Fibroblast of the conjunctiva (primary cell): Measurements from ENCODE around the gene PDS5B.
"Not testable (repeated sequence)": the region's sequence is repeated elsewhere in the genome, so short reads cannot be mapped to it uniquely, and the experiment has no call there.

ENCODE experiments used
- DNase-seq: peaks from one replicate; pipeline ENCODE4 v3.0.0-alpha.2; 2010; ENCODE audit warnings: low read depth

Gene PDS5B

DNA sequence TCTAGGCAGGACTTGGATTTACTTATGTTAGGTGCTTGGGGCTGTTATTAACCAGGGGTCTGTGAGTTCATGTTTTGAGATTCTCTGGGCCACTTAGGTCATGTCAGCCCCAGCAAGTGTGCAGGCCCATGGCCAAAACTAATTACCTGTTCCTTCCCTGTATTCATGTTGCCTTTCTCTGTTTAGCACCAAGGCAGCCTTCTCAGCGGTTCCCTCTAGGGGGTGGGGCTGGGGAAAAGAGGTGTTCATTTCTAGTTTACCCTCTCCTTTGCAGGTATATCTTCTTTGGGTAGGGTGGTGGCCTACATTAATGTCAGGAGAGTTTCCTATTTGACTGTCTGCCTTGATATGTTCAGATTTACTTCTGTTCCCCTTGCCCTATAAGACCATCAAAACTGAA lies 61.7 kb downstream of the PDS5B start:
- DNase-seq = no peak

DNA sequence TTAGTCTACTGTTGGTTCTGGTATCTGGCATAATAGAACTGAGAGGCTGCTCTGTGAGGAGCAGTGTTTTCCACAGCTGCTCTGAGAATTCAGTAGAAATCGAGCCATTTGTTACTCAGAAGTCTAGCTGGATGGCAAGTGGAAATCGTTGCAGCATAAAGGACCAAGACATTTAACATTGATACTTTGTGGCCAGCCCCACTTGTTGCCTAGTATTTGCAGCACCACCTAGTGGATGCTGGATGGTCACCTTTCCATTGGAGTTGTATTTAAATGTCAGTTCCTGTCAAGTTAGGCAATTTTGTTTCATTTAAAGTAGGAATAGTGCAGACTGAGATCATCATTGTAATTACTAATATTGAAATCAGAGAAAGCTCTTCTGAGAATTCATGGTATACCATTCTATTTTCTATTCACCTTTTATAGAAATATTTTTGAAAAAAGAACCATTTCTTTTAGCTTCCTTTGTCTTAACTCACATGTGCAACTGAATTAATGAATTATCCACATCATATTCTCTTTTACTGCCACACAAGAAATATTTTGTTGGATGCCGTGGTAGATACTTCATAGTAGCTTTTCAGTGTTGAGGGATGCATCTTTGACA lies 64.6 kb downstream of the PDS5B start:
- peak; percentile 61 for DNase-seq

DNA sequence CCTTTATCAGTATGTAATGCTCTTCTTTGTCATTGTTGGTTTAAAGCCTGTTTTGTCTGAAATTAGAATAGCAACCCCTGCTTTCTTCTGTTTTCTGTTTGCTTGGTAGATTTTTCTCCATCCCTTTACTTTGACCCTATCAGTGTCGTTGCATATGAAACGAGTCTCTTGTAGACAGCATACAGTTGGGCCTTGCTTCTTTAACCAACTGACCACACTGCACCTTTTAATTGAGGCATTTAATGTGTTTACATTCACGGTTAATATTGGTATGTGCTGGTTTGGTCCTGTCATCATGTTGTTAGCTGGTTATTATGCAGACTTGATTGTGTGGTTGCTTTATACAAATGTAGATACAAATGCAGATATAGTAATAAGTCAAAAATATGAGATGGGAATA lies 71.1 kb downstream of the PDS5B start:
- DNase-seq = no peak

DNA sequence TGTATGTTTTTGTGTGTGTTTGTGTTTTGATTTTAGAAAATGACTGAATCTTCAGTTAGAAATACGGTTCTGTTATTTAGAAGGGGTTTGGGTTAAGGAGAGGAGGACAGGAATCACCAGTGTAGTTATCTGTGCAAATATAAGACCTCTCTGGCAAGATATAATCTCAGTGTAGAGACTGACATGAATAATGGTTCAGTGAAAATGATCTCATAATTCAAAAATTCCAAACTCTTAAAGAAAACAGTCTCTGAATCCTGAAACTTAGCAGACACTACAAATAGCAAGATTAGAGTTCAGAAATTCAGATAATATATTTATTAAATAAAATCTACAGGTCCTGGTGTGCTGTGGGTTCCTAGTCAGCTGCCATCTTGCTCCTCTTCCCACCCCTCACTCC lies 73.5 kb downstream of the PDS5B start:
- no peak for DNase-seq

DNA sequence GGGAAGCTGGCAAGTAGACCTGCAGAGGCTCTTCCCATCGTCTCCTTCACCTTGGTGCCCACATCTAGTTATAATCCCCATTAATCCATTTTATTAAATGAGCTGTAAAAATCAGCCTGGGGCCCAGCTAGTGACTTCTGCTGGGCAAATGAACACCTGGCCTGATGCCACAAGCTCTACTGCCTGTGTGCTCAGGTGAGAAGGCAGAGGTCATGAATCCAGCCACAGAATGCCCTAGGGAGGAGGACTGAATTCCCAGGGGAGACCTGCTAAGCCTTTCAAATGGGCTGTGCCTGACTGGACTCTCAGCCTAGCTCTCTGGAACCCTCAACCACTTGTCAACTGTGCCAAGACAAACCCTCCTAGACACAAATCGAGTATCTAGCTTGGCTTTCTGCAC lies 74.0 kb downstream of the PDS5B start:
- DNase-seq = no peak

DNA sequence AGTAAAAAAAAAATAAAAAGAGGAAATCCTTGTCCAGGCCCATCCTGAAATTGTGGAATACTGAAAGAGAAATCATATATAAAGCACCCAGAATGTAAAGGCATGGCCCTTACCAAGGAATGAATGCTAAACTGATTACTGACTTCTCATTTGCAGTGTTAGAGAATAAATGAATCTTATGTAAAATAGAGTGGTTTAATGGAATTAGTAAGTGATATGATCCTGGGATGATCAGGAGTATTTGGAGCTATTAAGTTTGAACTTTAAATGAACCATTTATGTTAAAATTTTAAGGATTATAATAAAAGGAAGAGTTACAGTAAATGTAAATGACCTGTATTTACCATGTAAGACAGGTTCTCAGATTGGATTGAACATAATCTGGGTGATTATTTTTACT lies 75.4 kb downstream of the PDS5B start:
- no peak for DNase-seq

DNA sequence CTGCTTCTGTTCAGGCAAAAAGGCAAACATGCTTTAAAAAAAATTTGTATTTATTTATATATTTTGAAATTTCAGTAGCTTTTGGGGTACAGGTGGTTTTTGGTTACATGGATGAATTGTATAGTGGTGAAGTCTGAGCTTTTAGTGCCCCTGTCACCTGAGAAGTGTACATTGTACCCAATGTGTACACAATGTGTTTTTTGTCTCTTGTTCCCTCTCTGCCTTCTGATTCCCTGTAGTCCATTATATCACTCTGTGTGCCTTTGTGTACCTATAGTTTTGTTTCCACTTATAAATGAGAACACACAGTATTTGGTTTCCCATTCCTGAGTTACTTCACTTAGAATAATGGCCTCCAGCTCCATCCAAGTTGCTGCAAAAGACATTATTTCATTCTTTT lies 77.4 kb downstream of the PDS5B start:
- no peak for DNase-seq

DNA sequence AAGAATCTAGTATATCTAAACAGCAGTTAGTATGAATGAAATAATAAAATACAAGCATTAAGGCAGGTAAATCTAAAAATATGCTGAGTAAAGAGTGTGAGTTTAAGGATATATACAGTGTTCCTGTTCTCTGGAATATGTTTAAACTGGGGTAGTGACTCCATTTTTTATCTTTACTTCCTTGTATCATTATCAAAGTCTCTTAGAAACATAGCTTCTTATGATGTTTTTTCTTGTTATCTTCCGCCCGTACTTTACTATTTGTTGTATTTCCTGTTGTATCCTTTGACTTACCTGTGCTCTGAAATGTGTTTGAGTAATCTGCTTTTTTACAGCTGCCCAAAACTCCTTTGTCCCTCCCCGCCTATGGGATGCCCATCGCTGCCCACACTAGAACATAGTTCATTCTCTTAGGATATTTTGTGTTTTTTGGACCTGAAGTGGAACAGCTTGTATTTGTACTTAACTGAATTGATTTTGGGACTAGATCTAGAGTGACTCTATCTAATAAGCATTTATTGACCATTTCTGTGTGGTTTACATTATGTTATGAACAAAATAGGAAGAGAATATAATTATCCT lies 80.8 kb downstream of the PDS5B start:
- DNase-seq = no peak

DNA sequence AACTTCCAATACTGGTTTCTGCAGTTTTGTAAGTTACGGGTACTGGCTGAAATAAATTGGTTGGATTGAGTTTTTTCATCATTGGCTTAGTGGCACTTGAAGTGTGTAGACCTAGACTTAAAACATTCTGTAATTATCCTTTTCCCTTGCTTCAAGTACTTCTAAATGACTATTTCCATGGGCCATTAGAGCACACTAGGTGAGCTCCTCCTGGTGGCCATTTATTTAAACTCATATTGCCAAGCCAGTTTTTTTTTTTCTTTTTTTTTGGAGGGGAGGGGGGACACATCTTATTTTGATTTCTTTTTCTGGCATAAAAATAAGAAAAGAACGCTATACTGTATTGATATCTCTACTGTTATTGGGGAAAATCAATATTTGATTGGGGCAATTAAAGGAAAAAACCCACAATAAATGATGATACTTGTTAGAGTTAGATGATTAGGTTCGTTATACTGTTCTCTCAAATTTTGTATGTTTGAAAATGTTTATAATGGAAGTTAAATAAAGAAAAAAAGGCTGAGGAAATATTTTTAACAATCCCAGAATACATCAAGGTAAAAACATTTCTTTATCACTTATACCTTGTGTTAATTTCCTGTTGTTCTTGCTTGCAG lies 82.9 kb downstream of the PDS5B start:
- peak; percentile 47 for DNase-seq

DNA sequence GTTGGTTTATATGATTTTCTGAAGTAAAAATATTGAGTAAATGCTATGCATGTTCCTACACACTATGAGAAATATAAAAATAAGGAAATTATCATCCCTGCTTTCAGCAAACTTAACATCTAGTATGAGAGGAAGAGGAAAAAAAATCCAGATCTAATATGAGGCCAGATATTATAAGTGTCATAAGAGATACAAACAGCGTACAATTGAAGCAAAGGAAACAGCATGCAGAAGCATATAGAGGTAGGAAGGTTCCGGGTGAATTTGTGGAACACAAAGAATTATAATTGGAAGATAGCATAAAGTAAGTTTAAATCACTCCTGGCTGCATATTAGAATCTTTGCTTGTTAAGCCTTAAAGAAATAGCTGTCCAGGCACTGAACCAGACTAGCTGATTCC lies 88.3 kb downstream of the PDS5B start:
- DNase-seq = no peak

DNA sequence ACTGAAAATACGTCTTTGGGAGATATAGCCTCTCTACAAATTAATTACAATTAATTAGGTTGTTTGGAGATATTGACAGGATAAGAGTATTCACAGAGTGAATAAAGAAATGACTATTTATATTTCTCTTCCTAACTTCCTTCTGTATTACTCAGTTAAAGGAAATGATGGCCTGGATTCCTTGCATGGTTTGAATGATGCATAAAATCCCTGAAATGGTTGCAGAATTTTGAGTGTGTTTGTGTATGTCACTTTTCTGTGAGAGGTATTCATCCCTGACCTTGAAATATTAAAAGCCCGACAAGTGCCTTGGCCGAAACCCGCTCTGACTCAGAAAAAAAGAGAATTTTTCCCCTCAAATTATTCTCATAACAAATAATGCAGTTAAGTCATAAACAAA lies 90.0 kb downstream of the PDS5B start:
- no peak for DNase-seq

DNA sequence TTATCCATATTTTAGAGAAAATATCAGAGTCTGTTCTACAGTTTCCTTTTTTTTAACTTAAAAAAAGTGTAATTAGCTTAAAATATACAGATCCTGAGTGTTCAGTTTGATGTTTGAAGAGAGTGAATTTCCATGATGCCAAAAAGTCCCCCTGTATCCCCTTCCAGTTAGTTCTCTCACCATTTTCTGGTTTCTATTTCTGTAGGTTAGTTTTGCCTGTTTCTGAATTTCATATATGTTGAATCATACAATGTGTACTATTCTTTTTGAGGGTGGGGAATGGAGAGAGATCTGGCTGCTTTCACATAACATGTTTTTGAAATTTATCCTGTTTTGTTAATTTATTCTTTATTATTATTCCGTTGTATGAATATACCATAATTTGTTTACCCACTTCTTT lies 95.9 kb downstream of the PDS5B start:
- no peak for DNase-seq

DNA sequence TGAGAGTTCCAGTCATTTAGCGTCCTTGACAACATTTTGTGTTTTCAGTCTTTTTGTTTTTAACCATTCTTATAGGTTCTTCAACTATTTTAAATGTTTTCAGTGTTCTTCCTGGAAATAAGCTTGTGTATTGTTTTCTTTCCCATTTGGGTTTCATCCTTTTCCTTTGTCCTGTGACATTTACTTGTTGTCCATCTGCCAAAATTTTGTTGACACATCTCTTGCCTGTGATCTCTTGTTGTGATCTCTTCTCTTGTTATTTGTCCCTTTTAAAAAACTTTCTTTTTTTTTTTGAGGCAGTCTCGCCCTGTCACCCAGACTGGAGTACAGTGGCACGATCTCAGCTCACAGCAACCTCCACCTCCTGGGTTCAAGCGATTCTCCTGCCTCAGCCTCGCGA lies 96.5 kb downstream of the PDS5B start:
- no peak for DNase-seq

DNA sequence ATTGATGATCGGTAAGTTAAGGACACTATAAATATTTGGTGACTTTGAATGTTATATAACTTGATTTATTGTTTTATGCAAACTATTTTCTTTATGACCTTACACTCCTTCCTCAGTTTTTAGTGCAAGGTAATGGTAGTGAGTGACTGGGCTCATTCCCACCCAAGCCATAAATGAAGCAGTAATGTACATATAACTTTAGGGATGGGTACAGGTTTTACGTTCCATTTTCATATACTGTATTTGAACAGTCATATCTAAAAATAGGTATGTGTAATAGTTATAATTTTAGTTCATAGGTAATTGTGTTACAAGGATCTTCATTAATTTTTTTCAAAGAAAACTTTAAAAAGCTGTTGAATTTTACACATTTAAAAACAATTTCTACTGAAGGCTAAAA lies 101.0 kb downstream of the PDS5B start:
- no peak for DNase-seq

DNA sequence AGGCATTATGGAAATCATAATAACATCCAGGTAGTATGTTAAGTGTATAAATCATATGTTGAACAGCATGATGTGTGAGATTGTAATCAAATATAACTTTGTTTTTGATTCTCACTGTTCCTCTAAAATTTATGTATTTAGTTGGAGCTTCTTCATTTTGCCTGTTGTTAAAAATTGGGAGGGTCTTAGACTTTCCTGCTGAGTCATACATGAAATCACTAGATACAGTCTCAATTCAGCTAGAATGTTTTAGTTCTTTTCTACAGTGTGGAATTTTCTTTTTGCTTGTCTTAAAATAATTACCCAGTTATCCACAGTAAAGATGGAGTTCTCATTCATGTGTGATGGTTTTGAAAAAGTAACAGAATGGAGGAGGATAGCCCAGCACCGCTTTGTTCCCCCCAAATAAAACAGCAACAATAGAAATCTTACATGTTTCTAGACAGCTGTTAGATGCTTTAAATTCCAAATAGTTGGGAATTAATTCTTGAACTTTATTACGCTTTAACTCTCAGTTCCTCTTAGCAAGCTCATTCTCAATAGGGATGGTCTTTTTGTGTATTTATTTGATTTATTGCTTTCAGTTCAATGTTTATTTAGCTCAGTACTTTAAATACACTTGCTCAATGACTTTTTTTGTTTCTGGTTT lies 109.5 kb downstream of the PDS5B start:
- no peak for DNase-seq

DNA sequence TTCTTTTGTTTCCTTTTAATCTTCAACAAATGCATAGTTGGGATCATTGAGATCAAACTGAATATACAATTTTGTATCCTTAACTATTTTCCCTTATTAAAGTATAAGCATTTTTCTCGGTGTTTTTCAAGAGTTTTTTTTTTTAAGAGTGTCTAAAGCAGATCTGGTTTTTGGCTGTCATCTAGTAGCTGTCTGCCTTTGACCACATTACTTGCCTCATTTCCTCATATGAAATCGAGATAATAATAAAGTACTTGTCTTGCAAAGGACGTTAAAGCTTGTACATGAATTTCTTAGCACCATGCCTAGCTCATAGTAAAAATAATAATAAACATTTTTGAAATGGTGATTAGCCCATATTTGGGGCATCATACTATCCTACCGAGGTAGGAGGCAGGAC lies 121.2 kb downstream of the PDS5B start:
- no peak for DNase-seq

DNA sequence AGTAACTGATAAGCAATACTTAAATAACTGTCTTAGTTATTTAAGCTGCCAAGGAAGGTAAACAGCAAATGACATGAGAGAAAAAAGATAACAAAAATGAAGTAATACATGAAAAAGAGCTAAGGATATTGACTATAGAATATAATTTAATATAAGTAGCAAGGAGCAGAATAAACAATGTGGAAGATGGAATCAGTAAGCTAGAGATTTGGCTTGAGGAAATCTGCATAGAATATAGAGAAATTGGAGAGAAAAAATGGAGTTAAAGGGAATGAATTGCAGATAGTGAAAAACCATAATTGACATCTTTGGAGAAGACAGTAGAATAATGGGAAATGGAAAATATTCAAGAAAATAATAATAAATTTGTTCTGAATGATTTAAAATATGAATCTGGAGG lies 127.1 kb downstream of the PDS5B start:
- DNase-seq = no peak

DNA sequence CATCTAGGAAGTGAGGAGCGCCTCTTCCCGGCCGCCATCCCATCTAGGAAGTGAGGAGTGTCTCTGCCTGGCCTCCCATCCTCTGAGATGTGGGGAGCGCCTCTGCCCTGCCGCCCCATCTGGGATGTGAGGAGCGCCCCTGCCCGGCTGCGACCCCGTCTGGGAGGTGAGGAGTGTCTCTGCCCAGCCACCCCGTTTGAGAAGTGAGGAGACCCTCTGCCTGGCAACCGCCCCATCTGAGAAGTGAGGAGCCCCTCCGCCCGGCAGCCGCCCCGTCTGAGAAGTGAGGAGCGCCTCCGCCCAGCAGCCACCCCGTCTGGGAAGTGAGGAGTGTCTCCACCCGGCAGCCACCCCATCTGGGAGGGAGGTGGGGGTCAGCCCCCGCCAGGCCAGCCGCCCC lies 129.9 kb downstream of the PDS5B start:
- DNase-seq = not testable (repeated sequence)

DNA sequence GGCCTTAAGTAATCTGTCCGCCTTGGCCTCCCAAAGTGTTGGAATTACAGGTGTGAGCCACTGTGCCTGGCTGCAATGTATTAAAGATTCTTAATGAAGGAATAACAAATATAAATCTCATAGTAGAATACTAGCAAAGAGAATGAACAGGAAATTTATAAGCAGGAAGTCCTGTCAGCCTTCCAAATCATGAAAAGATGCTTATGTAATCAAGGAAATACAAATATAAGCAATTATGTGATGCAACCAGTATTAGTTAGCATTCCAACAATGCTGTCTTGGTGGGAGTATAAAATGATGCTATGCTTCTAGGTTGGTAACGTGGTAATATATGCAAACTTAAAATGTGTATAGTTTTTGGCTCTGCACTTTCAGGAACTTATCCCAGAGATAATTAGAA lies 133.8 kb downstream of the PDS5B start:
- no peak for DNase-seq

DNA sequence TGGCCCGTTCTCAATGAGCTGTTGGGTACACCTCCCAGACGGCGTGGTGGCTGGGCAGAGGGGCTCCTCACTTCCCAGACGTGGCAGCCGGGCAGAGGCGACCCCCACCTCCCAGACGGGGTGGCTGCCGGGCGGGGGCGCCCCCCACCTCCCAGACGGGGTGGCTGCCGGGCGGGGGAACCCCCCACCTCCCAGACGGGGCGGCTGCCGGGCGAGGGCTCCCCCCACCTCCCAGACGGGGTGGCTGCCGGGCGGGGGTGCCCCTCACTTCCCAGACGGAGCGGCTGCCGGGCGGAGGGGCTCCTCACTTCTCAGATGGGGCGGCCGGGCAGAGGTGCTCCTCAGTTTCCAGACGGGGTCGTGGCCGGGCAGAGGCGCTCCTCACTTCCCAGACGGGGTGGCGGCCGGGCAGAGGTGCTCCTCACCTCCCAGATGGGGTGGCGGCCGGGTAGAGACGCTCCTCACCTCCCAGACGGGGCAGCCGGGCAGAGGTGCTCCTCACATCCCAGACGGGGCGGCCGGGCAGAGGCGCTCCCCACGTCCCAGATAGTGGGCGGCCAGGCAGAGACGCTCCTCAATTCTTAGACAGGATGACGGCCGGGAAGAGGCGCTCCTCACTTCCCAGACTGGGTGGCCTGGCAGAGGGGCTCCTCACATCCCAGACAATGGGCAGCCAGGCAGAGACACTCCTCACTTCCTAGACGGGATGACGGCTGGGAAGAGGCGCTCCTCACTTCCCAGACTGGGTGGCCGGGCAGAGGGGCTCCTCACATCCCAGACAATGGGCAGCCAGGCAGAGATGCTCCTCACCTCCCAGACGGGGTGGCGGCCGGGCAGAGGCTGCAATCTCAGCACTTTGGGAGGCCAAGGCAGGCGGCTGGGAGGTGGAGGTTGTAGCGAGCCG lies 135.1 kb downstream of the PDS5B start:
- DNase-seq = not testable (repeated sequence)

DNA sequence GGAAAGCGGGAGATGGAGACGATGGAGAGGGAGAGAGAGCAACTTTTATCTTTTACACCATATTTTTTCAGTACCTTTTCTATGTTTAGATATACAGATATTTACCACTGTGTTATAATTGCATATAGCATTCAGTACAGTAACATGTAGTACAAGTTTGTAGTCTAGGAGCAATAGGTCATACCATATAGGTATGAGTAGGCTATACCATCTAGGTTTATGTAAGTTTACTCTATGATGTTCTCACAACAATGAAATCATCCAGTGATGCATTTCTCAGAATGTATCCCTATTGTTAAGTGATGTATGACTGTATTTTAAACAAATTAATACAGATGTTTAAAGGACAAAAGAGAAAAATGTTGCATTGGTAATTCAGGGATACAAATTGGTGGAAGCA lies 136.1 kb downstream of the PDS5B start:
- no peak for DNase-seq

DNA sequence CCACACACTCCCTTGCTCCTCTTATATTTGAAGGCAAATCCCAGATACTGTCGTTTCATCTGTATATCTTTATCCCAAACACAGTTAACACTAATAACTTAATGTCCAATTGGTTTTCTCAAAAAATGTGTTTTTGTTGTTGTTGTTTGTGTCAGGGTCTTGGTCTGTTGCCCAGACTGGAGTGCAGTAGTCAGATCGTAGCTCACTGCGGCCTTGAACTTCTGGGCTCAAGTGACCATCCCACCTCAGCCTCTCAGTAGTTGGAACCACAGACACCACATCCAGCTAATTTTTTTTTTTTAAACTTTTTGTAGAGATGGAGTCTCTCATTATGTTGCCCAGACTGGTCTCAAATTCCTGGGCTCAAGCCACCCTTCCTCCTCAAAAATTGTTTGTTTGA lies 137.7 kb downstream of the PDS5B start:
- no peak for DNase-seq
